GM21528 (cell line): ENCODE data around the gene SPATA6L.
A peak's percentile ranks its signal among the peaks of the same experiment; 100 is the strongest.

ENCODE experiments used
- ATAC-seq: cut with Tn5 transposase; IDR thresholded peaks from one replicate; pipeline ENCODE4 v1.9.1; 2021; ENCODE audit warnings: mild to moderate bottlenecking, moderate library complexity; ENCODE audit not compliant: unreplicated experiment, low FRiP score

Gene SPATA6L

DNA sequence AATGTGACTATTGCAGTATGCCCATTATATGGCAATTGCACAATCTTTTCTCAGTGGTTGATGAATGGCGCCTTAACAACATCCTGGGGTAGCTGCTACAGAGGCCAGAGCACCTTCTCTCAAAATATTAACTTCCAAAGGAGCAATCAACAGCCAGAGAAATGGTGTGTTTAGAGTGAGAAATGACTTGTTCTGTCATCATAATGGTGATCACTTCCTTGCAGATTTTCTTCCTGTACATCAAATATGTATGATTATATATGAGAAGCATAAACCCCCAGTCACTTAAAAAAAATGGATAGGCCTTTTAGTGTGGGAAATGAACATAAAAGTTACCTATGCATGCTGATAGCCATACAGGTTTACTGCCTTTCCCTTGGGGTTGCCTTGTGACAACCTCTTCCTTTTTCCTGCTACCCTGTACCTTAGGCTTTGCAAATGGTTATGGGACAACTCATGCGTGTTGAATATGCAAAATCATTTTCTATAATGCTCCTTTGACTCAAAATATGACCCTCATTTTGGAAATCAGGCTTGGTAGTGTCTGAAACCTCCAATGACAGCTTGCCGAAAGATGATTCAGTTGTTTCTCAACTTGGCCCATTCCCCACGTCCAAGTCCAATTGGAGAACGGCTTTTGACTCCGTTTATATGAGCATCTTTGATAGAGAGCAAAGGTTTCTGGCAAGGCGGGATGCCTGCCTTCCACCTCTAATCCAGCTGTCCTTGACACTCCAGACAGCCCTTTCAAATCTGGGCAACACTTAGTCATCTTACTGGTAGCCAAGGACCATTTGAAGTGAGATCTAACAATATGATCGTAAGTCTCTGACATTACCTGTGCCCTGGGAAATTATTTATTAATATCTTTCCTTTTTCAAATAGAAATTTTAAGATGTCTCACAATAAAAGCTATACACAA lies 106.8 kb downstream of the SPATA6L start:
- peak; percentile 78 for ATAC-seq

DNA sequence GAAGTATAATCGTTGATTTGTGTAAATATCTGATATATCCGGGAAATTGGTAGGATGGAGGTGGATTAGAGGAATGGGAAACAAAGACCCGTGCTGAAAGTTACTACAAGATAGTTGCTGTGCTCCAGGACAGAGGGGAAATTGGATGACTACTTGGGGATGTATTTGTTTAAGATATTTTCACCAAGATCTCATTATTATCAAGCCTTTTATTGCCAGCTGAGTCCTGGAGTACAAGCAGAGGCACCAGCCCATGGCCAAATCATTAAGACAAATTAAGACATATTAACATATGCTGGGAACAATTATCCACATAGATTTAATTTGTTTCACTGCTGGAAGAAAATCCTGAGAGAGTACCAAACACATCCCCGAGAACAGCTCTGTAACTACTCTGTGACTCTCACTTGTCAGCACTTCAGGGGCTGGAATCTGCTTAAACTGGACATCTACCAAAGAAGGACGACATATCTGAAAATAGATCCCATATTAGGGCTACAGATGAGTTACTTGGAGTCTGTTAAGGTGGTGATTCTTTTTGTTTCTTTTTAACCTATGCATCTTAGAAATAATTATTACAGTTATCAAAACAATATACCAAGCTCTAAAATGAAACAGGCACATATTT lies 107.8 kb downstream of the SPATA6L start:
- ATAC-seq, result no peak

DNA sequence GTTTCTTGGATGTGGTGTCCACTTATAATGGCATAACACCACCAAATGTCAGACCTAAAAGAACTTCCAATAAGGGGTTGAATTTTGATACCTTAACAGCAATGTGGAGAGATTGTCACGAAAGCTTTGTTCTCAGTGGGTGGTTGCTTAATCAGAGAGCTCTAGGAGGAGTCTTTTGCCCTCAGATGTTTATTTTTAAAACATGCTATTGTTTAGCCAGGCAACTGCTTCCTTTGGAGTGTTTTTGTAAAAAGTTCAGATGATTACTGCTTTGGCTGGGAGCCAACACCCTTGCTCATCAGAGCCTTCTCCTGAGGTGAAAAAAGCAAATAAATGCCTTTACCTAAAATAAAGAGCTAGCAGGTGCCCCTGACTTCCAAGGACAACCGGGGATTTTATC lies 111.0 kb downstream of the SPATA6L start:
- no peak for ATAC-seq

DNA sequence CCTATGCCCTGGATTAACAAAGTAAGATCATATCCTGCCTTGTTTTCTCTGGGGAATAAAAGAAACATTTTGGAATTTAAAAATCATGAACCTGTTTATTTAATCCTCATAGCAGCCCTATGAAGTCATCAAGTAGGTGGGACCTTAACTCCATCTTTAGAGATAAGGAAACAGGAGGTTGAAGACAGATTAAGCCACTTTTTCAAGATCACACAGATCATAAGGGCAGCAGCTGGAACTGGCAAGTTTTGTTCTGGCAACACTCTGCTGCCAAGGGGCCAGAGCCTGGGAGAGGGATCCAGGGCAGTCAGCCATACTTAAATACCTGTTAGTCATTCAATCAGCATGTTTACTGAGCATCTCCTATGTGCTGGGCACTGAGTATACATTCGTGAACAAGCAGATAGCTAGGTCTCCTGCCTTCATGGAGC lies 112.3 kb downstream of the SPATA6L start:
- ATAC-seq, result no peak

DNA sequence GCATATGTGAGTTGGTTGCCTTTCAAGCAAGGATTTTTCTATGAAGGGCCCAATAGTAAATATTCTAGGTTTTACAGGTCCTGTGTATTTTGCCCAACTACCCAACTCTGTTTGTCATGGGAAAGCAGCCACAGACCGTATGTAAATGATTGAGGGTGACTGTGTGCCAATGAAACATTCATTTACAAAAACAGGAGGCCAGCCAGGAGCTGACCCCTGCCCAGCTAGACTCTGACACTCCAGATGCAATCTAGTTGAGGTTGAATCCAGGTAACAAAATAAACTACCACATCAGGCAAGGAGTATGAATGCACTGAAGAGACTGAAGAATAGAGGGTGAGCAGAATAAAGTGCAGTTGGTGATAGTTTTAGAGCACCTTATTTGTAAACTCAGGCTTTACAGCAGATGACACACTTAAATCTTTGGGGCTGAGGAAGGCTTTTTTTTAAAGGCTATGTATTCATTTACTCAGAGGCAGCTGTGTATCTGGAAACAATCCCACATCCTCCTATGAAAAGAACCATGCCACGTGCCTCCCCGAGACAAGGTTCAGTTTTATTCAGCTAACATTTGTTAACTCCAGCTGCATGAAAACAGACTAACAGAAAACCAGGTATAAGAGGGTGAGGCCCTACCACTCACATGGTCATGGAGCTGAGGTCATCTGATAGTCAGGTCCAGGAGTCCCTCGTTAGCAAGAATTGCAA lies 115.3 kb downstream of the SPATA6L start:
- ATAC-seq, result no peak

DNA sequence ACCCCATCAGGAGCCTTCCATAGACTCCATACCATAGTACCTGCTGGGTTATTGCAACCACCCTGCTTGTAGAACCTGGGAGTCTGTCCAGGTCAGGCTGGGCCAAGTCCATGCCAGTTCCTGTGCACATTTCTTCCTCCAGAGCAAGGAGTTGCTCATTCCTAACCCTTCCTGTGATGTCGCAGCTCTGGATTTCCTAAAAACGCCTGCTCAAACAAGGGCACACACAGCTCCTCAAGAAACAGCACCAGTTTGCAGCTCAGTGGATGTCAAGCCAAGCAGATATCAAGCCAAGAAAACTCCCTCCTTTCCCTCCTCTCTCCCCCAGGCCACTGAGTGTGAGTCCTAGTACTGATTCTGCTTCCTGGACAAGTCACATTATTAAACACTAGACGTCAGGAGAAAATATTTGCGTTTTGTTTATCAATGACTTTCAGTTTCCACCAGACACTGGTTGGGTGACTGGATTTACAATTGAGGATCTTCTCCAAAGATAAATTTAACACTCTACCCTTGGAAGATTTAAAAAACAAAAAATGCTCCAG lies 116.5 kb downstream of the SPATA6L start:
- ATAC-seq, result no peak

DNA sequence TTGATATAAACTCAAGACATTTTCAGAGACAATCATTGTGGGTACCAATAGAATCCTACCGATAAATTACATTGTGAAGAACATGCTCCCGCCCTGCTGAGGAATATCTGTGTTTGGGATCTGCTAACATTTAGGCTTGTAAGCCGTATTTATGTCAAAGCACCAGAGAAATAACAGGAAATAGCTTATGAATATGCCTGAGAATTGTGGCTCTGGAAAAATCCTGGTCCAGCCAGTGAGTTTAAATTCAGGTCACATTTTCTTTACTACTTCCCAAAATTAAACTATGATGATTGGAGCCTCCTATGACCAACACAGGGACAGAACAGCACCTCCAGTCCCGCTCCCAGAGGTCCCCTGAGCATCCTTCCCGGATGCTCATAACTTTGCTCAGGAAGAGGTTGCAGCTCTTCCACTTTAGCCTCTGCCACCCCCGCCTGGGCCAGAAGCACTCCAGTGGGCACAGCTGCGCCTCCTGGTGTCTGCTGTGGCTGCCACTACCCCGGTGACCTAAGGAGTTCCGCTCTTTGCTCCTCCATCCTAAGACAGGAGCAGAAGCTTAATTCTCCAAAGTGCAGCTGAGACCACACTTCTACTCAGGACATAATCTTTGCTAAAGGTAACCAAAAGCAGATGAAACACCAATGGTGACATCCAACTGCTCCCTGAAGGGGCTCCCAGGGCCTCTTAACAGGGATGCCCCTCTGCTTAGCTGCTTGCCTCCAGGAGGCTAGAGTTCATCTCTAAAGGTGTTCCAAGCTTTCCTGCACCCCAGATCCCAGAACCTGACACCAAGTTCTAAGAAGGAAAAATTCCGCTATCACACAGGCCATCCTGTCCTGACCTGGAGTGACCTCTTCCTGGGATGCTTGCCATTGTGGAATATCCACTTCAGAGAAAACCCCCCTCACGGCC lies 117.2 kb downstream of the SPATA6L start:
- no peak for ATAC-seq
